SJSA1 (cell line): Measurements from ENCODE around the gene EHD1. TPM values are rescaled to one million over a fixed set of nuclear protein-coding genes. Genes with fewer than 3 reads are reported as not detected.

Experiments used
- DNase-seq, 2 experiments: peaks; one replicate each; pipeline ENCODE4 v3.0.0-alpha.2; 2015 to 2020; ENCODE audit warnings: low spot score in 2 of 2, low read depth in 1 of 2
- H3K27ac ChIP-seq: fragments of 250-450 bp; sonication (Bioruptor Pico); 2 replicates; pipeline ENCODE4 v1.5.1; 2020; ENCODE audit warnings: mild to moderate bottlenecking, moderate library complexity
- H3K27me3 ChIP-seq: fragments of 250-450 bp; sonication (Bioruptor Pico); replicated peaks from 2 replicates; pipeline ENCODE4 v1.5.1; 2020; ENCODE audit warnings: mild to moderate bottlenecking, moderate library complexity
- H3K36me3 ChIP-seq: fragments of 250-450 bp; sonication (Bioruptor Pico); 2 replicates; pipeline ENCODE4 v1.5.1; 2020; ENCODE audit warnings: mild to moderate bottlenecking
- H3K4me1 ChIP-seq: fragments of 250-450 bp; sonication (Bioruptor Pico); replicated peaks from 2 replicates; pipeline ENCODE4 v1.6.1; 2021; ENCODE audit warnings: mild to moderate bottlenecking
- H3K4me3 ChIP-seq: fragments of 250-450 bp; sonication (Bioruptor Pico); 2 replicates; pipeline ENCODE4 v1.5.1; 2020; ENCODE audit warnings: mild to moderate bottlenecking
- H3K9me3 ChIP-seq: fragments of 250-450 bp; sonication (Bioruptor Pico); replicated peaks from 2 replicates; pipeline ENCODE4 v1.5.1; 2020; ENCODE audit warnings: mild to moderate bottlenecking
- total RNA-seq: library from RNA; depleted of rRNA; stranded (reverse); fragments of >200 nt; shearing (Covaris generic); gene quantifications from 2 replicates; pipeline ENCODE4 v1.2.3, GENCODE V29; 2014

Gene EHD1
- total RNA-seq, 1 experiment from 2014 or later, result 85.7 TPM

DNA sequence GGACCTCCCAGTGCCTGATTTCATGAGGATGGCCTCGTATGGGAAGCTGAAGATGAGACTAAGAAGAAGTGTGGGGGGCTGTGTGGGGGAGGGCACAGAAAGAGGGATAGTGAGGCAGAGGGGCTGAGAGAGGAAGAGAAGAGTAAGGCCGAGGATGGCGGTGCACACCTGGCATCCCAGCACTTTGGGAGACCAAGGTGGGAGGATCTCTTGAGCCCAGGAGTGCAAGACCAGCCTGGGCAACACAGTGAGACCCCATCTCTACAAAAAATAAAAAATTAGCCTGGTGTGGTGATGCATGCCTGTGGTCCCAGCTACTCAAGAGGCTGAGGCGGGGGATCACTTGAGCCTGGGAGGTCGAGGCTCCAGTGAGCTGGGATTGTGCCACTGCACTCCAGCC lies 13.5 kb upstream of the EHD1 start:
- no peak for DNase-seq
- H3K36me3 ChIP-seq, result peaks cover 16% of the 10 kb centered on the region
- H3K27me3 ChIP-seq, result no peaks in the 10 kb centered on the region
- no peak overlapping the region for H3K27ac ChIP-seq
- no peaks in the 10 kb centered on the region for H3K9me3 ChIP-seq
- H3K4me1 ChIP-seq, result peaks cover 8% of the 10 kb centered on the region
- H3K4me3 ChIP-seq, result no peak overlapping the region

DNA sequence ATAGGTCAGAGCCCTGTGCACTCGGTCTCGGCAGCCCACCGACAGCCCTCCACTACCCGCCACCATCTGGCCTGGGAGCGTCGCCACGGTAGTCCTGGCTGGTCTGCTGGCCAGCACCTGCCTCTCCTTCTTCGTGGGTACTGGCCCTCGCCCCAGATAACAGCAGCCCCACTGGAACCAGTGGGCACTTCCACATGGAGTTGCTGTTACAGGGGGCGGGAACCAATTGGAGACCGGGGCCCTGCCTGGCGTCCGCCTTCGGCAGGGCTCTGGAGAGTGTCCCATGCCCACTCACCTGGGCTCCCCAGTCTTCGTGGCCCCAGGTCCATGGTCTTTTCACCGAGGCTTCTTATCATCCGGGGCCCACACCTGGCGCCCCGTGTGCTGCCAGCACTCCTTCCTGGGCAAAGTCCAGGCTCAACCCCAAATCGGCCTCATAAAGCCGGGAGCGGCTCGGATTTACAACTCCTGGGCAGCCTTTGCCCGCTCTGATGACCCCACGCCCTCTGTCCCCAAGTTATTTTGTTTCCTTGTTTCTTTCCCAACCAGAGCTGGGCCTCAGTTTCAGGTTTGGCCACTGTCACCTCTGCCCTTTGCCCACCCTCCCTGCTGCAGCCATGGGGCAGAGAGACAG lies 12.9 kb upstream of the EHD1 start:
- no peak overlapping the region for H3K4me3 ChIP-seq
- no peak overlapping the region for H3K27ac ChIP-seq
- H3K4me1 ChIP-seq, result peaks cover 8% of the 10 kb centered on the region
- DNase-seq, result no peak
- no peaks in the 10 kb centered on the region for H3K9me3 ChIP-seq
- H3K27me3 ChIP-seq, result no peaks in the 10 kb centered on the region
- peaks cover 11% of the 10 kb centered on the region for H3K36me3 ChIP-seq

DNA sequence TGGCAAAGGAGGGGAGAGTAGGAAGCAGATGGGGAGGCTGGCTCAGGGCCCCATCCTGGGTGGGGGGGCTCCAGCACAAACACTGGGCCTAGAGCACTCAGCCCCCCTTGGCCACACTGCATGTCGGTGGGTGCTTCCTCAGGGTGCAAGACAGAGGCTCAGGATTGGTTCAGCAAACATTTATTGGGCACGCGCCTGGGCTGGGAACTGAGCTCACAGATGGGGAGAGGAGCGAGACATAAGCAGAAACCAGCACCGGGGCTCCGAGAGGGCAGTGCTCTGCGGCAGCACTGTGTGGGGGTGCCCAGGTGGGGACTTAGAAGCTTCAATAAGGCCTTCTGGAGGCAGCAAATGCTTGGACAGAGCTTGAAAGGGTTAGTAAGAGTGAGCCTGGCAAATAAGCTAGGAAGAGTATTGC lies 12.1 kb upstream of the EHD1 start:
- no peak overlapping the region for H3K4me3 ChIP-seq
- no peak overlapping the region for H3K27ac ChIP-seq
- H3K27me3 ChIP-seq, result no peaks in the 10 kb centered on the region
- peaks cover 14% of the 10 kb centered on the region for H3K4me1 ChIP-seq
- H3K36me3 ChIP-seq, result peaks cover 7% of the 10 kb centered on the region
- H3K9me3 ChIP-seq, result no peaks in the 10 kb centered on the region
- DNase-seq, result no peak

DNA sequence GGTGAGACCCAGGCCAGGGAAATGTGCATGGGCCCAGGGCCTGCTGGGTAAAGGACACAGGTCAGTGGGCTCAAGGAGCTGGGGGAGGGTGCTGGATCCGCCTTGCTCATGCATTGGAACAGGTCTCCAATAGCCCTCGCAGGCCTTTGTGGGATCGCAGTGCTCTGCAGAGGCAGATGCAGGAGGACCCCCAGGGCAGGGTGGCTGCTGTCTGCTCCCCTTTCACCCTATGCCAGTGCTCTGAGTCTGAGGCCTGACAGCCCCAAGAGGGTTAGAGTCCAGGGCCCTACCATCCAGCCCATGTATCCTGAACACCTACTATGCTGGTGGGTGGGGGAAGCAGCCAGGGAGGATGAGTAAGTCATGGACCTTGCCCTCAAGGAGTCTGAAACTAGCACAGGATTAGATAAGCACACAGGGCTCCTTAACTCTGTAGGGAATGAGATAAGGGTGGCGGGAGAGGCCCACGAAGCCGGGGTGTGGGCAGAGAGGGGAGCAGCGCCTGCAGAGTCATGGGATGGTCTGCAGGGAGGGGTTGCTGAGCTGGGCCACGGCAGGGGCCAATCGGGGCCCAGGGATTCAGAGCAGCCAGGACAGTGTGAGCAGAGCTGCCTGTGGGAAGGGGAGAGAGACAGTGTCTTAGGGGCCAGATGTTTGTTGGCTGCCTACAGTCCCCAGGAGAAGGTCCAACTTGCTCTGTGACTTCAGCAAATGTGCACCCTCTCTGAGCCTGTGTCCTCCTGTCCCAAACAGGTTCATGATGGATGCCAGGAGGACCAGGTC lies 10.5 kb upstream of the EHD1 start:
- Histone ChIP-seq H3K27me3 (no peaks in the 10 kb centered on the region), H3K27ac (no peak overlapping the region), H3K4me1 (peaks cover 17% of the 10 kb centered on the region), H3K4me3 (no peak overlapping the region), H3K9me3 (no peaks in the 10 kb centered on the region), H3K36me3 (no peaks in the 10 kb centered on the region)
- no peak for DNase-seq

DNA sequence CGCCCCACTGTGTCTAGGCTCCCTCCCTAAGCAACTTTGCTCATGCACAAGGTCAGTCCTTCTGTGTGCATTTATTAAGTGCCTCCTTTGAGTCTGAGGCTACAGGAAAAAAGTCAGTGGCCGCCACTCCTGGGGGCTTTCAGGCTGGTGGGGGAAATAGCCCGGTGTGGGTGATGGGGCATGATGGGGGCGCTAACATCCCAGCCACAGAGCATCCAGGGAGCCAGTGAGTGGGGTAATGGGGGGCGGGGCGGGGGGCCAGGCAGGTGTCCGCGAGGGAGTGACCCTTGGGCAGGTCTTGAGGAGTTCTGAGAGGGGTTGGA lies 9.9 kb upstream of the EHD1 start:
- no peak for DNase-seq
- no peak overlapping the region for H3K27ac ChIP-seq
- peaks cover 17% of the 10 kb centered on the region for H3K4me1 ChIP-seq
- no peaks in the 10 kb centered on the region for H3K27me3 ChIP-seq
- H3K9me3 ChIP-seq, result no peaks in the 10 kb centered on the region
- H3K4me3 ChIP-seq, result no peak overlapping the region
- H3K36me3 ChIP-seq, result no peaks in the 10 kb centered on the region

DNA sequence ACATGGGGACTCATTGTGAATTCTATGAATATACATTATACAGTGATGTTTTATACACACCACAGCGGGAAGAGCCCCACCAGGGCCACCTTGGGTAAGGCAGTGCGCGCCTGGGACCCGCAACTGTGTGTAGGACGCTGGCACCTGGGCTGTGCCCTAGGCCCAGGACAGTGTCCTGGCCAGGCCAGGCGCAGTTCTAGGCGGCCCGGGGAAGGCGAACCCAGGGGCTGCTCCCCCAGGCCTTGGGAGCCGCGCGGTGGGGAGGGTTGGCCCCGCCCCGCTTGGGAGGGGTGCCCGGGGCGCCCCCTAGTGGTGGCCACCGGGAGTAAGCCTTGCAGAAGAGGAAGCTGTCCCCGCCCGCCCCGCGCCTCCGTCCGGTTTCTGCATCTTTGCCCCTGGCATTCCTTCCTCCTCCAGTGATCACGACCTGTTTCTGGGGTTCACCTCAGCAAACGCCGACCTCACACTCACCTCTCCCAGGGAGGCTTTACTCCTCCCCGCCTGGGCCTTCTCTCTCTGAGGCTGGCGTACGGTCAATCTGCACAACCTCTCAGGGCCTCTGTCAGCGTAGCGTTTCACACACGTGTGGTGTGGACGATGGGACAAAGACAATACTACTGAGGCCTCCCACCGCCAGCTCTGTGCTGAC lies 9.5 kb upstream of the EHD1 start:
- Histone ChIP-seq H3K36me3 (no peaks in the 10 kb centered on the region), H3K27ac (no peak overlapping the region), H3K27me3 (no peaks in the 10 kb centered on the region), H3K4me3 (no peak overlapping the region), H3K9me3 (no peaks in the 10 kb centered on the region), H3K4me1 (peaks cover 17% of the 10 kb centered on the region)
- DNase-seq, result peak; percentile 87 to 90

DNA sequence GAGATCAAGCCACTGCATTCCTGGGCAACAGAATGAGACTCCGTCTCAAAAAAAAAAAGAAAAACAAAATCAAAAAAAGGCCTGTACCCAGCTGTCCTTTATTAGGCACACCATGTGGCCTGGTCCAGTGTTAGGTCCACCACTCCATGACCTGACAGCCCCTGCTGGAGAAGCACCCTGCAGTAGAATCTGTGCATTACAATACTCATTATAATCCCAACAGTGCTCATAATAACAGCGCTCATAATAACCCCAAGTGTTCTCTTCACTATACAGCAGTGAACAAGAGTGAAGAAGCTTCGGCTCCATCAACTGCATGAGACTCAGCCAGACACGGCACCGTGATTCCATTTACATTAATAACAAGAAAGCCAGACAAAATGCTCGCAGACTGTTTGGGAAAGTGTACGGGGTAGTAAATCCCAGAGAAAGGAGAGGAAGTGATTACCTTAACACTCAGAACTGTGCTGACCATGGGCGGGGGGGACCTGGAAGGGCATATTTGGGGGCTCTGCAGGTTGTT lies 8.9 kb upstream of the EHD1 start:
- no peaks in the 10 kb centered on the region for H3K9me3 ChIP-seq
- no peak overlapping the region for H3K4me3 ChIP-seq
- H3K27me3 ChIP-seq, result no peaks in the 10 kb centered on the region
- DNase-seq, result no peak
- peaks cover 17% of the 10 kb centered on the region for H3K4me1 ChIP-seq
- no peaks in the 10 kb centered on the region for H3K36me3 ChIP-seq
- H3K27ac ChIP-seq, result no peak overlapping the region

DNA sequence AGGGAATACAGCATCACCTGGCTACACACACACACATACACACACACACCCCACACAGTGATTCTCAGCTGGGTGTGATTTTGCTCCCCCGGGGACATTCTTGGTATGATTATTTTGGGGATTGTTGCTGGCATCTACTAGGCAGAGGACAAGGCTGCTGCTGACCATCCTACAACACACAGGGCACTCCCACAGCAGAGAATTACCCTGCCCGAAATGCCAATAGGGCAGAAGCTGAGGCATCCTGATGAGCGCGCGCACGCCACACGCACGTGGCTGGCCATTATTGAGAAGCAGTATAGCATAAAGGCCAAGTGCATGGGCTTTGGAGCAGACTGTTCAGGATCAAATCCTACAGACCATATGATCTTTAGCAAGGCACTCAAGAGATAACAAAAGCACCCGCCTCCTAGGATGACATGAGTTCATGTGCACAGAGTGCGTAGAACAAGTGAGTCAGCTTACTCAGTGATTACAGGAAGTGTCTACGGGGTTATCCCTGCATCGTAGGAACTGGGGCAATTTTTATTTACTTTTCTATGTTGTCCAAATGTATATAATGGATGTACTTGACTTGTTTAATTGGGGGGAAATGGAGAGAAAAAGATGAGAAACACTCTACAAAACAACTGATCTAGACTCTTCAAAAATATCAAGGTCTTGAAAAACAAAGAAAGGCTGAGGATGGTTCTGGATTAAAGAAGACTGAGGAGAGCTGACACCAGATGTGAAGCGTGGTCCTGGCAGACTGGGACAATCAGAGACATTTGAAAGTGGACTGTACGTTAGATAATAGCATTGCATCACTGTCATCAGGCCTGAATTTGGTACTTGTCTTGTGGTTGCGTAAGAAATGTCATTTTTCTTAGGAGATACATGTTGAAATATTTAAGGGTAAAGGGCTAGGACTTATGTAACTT lies 7.2 kb upstream of the EHD1 start:
- Histone ChIP-seq H3K36me3 (no peaks in the 10 kb centered on the region), H3K4me3 (no peak overlapping the region), H3K4me1 (peaks cover 17% of the 10 kb centered on the region), H3K9me3 (no peaks in the 10 kb centered on the region), H3K27me3 (no peaks in the 10 kb centered on the region), H3K27ac (no peak overlapping the region)
- DNase-seq, result peak in 1 of 2 experiments; percentile 40

DNA sequence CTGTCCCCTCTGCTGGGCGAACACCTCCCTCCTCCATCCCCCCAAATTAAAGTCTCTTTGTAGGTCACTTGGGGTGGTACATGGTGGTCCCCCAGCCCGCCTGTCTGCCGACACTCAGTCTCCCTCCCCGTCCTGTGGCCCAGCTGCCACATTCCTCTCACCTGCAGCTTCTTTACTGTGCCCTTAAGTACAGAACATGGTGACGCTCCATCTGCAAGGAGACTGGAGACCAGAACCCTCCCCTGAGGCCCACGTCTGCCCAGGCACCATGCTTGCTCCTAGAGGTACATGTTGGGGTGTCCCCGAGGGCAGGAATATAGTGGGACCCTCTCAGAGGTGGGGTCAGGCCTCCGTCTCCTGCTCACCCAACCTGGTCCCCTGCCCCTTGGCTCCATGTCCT lies 5.6 kb upstream of the EHD1 start:
- H3K9me3 ChIP-seq, result no peaks in the 10 kb centered on the region
- H3K36me3 ChIP-seq, result no peaks in the 10 kb centered on the region
- peaks cover 20% of the 10 kb centered on the region for H3K4me1 ChIP-seq
- no peaks in the 10 kb centered on the region for H3K27me3 ChIP-seq
- no peak overlapping the region for H3K27ac ChIP-seq
- H3K4me3 ChIP-seq, result no peak overlapping the region
- no peak for DNase-seq

DNA sequence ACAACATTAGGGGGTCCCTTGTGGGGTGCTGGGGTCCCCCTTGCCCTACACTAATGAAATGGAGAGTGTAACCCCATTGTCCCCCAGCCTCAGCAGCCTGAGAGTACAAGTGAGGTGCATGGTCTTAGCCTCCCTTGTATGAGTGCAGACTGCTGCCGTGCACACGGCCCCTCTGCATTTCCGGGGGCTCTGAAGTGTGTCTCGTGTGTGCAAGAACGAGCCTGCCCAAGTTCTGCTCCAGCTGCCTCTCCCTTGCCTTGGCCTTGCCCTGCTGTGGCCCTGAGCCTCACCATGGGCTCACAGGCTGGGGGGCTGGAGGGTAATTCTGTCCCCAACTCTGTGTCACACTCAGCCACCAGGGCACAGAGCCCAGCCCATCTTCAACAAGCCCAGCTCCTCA lies 5.2 kb upstream of the EHD1 start:
- Histone ChIP-seq H3K27ac (no peak overlapping the region), H3K27me3 (no peaks in the 10 kb centered on the region), H3K4me3 (no peak overlapping the region), H3K9me3 (no peaks in the 10 kb centered on the region), H3K4me1 (peaks cover 23% of the 10 kb centered on the region), H3K36me3 (no peaks in the 10 kb centered on the region)
- DNase-seq, result no peak

DNA sequence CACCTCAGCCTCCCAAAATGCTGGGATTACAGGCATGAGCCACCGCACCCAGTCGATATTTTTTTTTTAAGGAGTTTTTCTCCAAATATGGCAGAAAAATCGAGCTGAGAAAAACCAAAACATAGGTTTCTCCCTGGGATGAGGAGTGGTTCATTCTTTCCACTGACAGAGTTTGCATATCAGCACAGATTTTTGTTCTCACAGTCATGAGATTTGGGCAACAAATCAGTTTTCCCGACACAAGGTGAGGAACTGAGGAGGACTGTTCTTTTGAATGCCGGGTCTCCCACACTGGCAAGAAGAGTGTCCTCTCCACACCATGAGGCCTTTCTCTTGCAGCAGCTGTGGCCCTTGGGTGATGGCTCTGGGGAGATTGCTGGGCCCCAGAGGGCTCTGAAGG lies 3.8 kb upstream of the EHD1 start:
- no peak for DNase-seq
- Histone ChIP-seq H3K27me3 (no peaks in the 10 kb centered on the region), H3K9me3 (no peaks in the 10 kb centered on the region), H3K27ac (no peak overlapping the region), H3K36me3 (peaks cover 4% of the 10 kb centered on the region; the same call in 1 of the 2 replicates), H3K4me1 (peaks cover 19% of the 10 kb centered on the region), H3K4me3 (no peak overlapping the region)

DNA sequence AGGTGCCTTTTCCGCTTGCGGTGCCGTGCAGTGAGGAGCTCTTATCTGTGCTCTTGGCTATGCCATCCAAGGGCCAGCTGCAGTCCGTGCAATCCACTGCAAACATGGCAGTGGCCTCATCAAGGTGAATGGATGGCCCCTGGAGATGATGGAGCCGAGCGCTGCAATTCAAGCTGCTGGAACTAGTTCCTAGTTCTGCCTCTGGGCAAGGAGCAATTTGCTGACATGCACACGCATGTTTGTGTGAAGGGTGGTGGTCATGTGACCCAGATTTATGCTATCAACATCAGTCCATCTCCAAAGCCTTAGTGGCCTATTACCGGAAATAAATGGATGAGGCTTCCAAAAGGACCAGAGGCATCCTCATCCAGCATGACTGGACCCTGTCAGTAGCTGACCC lies 3.1 kb upstream of the EHD1 start:
- Histone ChIP-seq H3K27ac (no peak overlapping the region), H3K4me1 (peaks cover 27% of the 10 kb centered on the region), H3K36me3 (peaks cover 9% of the 10 kb centered on the region), H3K27me3 (no peaks in the 10 kb centered on the region), H3K9me3 (no peaks in the 10 kb centered on the region), H3K4me3 (no peak overlapping the region)
- no peak for DNase-seq

DNA sequence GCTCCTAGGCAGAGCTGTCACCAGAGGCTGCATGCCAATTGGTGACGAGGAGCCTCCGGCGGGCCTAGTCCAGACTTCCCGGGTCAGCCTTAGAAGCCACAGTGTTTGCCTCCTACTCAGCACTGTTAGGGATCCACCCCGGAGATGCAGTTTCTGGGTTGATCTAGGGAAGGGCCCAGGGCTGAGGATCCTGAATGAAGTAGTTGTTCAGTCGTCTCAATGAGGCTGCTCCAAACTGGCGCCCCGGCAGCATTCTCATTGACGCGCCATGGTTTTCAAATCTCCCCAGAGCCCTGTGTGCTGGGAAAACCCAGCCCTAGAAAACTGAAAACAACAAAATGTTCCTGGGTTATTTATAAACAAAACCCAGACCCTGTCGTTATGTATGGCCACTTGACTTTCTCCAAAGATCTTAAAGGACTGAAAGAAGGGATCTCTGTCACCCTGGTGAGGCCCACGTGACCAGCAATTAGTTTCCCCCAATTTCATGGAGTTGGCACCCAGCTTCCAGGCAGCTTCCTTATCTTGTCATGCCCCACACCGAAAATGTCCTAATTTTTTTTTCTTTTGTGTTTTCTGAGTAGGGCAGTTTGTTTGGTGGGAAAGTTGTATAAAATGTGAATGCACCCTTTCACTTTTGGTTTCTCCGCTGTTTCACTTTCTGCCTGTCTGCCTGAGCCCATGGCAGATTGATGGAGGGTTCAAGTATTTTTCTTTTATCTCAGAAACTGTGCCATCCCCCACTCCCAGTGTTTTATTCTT lies 2.0 kb upstream of the EHD1 start:
- H3K9me3 ChIP-seq, result no peaks in the 10 kb centered on the region
- no peak overlapping the region for H3K27ac ChIP-seq
- H3K4me1 ChIP-seq, result peaks cover 31% of the 10 kb centered on the region
- peaks cover 19% of the 10 kb centered on the region for H3K36me3 ChIP-seq
- H3K27me3 ChIP-seq, result no peaks in the 10 kb centered on the region
- H3K4me3 ChIP-seq, result no peak overlapping the region
- no peak for DNase-seq
